OCI-M2 (cell line): ENCODE data around the gene HDAC8.
"Not testable (repeated sequence)": the region's sequence is repeated elsewhere in the genome, so short reads cannot be mapped to it uniquely, and the experiment has no call there.

Experiments used
- DNase-seq: peaks from one replicate; lab custom pipeline; 2025; ENCODE audit not compliant: unreplicated experiment; lab: John Stamatoyannopoulos, UW

Gene HDAC8

GRCh38 chrX:72572248-72573157, at the start of gene HDAC8:
HDAC8 (minus strand) TSS chrX:72572843; CDS start chrX:72572761, 82 bp downstream.
- peak; percentile 7 for DNase-seq

GRCh38 chrX:72621625-72622485, 49.2 kb upstream of the HDAC8 start:
- no peak for DNase-seq

DNA sequence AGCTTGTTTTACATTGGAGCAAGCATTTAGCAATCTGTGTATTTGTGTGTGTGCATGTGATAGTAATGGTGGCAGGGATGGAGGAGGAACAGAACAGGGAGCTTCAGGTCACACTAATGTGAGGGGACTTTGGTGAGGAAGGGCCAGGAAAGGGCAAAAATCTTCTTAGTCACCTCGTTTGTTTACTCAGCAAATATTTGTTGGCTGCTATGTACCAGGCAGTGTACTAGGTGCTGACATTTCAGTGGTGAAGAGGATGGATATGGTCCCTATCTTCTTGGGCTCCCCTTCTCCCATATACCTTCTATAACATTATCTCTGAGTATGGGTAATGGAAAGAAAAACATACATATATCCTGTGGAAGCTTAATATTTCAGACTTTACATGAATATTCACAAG, 48.5 kb upstream of the HDAC8 start:
- DNase-seq, result no peak

GRCh38 chrX:72620550-72621145, 48.0 kb upstream of the HDAC8 start:
- no peak for DNase-seq

DNA sequence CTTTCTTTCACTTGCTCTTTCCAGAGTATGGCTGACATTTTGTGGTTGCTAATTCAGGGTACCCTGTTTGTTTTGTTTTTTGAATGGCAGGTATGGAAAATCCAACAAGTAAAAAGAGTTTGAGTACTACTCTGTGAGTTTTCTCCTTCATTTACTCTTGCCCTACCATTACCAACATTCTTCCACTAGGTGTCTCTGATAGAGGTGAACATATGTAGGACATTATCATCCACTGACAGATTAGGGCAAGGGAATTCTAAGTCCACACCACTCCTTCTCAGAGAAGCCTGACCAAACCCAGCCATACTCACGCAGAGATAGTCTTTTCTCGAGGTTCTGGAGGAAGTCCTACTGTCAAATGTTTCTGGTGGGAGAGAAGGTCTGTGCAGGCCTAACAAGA, 36.7 kb upstream of the HDAC8 start:
- DNase-seq, result no peak

DNA sequence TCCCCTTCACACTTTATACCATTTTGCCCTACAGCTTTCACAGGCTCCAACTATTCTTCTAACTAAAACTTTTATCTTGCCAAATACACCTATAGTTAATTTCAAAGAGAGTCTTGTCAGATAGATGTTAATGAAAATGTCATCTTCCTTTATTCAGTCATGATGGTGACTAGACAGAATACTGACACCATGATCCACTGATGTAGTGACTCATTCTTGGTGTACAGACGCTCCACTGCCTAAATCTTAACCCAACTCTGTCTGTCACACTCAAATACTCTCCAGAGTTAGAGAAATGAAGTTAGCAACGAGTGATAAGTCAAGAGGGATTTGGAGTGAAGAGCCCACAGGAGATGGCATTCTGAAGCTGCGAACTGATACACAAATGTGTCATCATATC, 32.1 kb upstream of the HDAC8 start:
- DNase-seq, result no peak

- no peak for DNase-seq
Observed at GRCh38 chrX:72604112-72604511, 31.5 kb upstream of the HDAC8 start.

DNA sequence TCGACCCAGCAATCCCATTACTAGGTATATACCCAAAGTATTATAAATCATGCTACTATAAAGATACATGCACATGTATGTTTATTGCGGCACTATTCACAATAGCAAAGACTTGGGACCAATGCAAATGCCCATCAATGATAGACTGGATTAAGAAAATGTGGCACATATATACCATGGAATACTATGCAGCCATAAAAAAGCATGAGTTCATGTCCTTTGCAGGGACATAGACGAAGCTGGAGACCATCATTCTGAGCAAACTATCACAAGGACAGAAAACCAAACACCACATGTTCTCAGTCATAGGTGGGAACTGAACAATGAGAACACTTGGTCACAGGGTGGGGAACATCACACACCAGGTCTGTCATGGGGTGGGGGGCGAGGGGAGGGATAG, 18.4 kb upstream of the HDAC8 start:
- not testable (repeated sequence) for DNase-seq

DNA sequence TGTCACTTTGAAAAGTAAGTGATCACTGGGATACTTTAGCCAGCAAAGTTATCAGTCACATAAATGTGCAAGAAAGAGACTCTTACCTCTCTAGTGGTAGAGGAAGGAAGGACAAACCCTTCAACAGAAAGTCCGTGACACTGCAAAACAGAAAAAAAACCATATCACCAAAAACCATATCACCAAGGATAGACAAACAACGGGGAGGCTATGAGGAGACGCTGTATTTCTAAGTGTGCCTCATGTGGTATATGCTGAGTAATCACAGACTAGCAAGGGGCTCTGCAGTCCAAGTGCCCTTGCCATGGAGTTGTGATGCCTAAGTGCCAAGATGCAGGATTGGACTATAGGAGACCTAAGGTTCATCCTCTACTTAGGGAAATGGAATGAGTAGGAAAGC, 11.5 kb upstream of the HDAC8 start:
- DNase-seq, result no peak

GRCh38 chrX:72576141-72576894, 3.7 kb upstream of the HDAC8 start:
- DNase-seq, result no peak

DNA sequence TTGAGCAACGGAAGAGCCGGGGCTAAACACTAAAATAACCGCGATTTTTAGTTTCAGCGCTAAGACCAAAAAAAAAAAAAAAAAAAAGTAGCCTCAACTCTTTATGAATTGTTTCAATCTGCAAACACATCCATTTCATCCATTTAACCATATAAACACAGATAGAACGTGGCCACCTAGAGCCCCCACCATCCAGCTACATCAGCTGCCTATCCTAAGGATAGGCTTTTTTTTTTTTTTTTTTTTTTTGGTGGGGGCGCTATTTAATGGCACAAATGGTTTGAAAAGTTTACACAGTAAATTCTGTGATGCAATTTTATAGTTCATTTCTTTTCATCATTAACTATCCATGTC, 492 bp upstream of the HDAC8 start:
- DNase-seq, result no peak

DNA sequence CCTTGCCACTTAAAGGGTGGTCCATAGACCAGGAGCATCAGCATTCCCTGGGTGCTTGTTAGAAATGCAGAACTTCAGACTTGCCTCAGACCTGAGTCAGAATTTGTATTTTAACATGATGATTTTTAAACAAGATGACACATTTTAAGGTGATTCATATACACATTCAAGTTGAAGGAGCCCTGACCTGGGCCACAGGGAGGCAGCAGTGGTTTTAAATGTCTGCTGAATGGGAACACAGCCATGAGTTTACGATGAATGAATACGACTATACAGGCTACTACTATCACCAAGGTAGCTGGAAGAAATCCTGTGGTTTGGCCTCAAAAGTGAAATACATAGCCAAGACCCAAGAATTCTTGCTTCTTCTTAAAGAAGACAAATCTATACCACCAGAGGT, 2.9 kb downstream of the HDAC8 start:
- DNase-seq, result no peak

DNA sequence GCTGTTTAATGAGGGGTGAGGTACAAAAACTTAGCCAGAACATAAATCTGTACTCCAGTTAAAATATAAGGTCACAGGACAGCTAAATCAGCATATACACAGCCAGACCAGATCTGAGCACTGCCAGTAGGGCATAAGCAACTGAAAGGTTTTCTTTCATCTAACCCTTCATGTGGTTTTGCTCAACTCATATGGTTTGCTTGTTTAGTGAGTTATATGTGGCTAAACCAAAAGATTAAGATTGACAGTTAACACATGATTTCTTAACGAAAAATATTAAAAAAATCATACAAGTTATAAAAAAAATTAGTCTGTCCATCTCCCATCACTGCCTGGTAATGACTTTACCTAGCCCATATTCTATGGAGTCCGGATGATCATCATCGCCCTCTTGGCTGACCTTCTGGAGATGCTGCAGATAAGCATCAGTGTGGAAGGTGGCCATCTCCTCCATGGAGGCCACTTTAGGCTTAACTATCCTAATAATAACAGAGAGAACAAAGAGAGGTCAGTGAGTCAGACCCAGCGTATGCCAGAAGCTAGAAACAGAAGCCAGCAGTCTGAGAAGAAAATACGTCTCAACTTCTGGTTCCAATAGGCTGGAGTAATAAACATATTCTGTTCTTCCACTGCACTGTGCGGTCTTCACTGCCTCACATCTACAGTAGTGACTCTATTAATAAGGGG, 4.1 kb downstream of the HDAC8 start:
- no peak for DNase-seq

GRCh38 chrX:72566448-72566847, 6.2 kb downstream of the HDAC8 start:
- DNase-seq, result no peak

GRCh38 chrX:72559655-72560054, 13.0 kb downstream of the HDAC8 start:
- not testable (repeated sequence) for DNase-seq

- no peak for DNase-seq
Observed at GRCh38 chrX:72554448-72555140, 18.0 kb downstream of the HDAC8 start.

DNA sequence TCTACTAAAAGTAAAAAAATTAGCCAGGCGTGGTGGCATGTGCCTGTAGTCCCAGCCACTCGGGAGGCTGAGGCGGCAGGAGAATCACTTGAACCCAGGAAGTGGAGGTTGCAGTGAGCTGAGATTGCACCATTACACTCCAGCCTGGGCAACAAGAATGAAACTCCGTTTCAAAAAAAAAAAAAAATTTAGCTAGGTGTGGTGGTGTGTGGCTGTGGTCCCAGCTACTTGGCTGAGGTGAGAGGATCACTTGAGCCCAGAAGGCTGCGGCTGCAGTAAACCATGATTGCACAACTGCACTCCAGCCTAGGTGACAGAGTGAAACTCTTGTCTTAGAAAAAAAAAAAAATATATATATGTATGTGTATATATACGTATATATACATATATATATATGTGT, 20.2 kb downstream of the HDAC8 start:
- DNase-seq, result not testable (repeated sequence)

DNA sequence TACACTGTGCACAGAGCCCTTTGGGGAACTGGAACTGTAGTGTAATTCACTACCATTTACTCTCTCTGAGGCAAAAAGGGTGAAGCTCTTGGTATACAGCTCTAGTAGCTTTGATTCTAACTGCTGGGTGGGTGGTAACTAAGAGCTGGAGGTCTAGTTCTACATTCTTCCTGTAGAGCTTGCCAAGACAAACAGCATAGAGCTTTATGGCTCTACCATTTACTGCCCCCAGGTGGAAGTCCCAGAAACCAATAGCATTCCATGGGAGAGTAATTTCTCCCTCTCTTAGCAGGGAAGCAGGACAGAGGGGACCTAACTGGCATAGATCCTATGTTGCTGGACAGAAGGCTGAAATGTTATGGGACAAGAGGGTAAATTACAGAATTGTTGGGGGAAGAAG, 26.7 kb downstream of the HDAC8 start:
- no peak for DNase-seq

DNA sequence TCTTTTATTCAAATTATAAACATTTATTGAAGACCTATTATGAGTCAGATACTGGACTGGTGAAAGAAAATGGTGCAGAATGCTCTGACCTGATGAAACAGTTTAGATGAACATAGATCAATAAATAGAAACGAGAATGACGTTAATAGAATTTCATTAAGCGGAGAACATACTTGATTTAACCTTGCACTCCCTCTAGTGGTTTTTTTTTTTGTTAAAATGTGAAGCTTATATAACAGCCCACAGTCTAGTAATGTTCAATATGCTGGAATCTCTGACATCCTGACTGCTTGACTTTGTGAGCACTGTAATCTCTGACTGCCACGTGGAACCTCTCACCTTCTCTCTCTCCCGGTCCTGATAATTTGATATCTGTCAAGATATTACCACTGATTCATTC, 32.3 kb downstream of the HDAC8 start:
- no peak for DNase-seq

GRCh38 chrX:72539822-72540221, 32.8 kb downstream of the HDAC8 start:
- no peak for DNase-seq
